ENCODE data around the gene LETM1. TPM values are rescaled to one million over a fixed set of nuclear protein-coding genes. Genes with fewer than 3 reads are reported as not detected.

The LETM1 gene
- total and polyA plus RNA-seq, 2 of the 13 experiments (the other 11 are each of a cell fraction or from before 2014, with no cell fraction given) = 9.7 to 41.6 TPM

DNA sequence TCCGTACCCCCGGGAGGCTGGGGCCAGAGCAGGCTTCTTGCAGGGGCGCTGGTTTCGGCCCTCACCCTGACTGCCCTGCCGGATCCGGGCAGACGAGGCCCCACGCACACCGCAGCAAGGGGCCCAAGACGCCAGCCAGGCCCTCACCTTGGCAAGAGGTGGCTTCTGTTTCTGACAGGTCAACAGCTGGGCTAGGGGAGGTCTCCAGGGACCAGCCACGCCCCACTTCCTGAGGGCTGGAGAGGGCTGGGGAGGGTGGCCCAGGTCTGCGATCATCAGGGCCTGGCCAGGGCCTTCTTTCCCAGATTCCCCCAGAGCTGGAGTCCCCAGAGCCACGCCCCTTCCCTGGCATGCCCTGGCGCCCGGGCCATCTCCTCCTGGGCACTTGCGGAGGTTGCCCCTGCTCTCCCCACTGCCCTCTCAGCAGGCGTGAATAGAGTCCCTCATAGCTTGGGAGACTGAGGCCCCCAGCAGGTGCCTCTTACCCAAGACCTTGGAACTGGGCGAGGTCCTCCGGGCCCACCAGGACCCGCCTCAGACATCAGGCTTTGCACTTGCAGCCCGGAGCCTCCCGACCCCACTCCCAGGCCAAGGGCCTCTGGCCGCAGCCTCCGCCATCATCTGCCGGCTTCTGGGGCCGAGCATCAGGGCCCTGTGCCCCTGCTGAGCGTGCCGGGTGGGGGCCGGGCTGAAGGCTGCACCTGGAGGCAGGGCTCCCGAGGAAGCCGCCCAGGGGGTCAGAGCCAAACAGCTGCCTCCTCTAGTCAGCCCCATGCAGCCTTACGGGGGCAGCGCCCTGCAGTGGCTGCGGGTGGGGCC is 69.2 kb downstream of the LETM1 start:
- 0 out of 2 replicates have a peak overlapping the region, but pooled peaks have one; percentile 32 for H3K9ac ChIP-seq (ENCODE audit: insufficient read depth, low read depth, low read length)
- peaks cover 7 to 16% of the 10 kb centered on the region in 2 experiments; a peak in 4 of 5 replicates for H3K27me3 ChIP-seq (ENCODE audit: control insufficient read depth in 1 of 2, insufficient read depth in 2 of 2, low read length in 2 of 2)
- H3K36me3 ChIP-seq (replicated peaks in 1 of 2; ENCODE audit: control insufficient read depth in 1 of 2, insufficient read depth in 2 of 2, low read length in 2 of 2) = no peaks in the 10 kb centered on the region
- WGBS (ENCODE audit: low lambda C conversion rate) = no CpG with 5 or more reads among the region's 34 CpGs
- no TSS peak for BruUV-seq (replicated peaks)
- H3K9me3 ChIP-seq (ENCODE audit: low read length) = no peaks in the 10 kb centered on the region
- CTCF ChIA-PET (ENCODE audit: low intra/inter-chr PET ratio, low total read pairs) = interaction anchor here (0.7 to 3.5 kb wide), 2 partner anchors 23 to 40 kb away, joined by 3 to 13 read pairs; no protein-coding TSS in a partner anchor
- POLR2A ChIA-PET = interaction anchor here (2.3 to 34.3 kb wide), 4 partner anchors 2 to 39 kb away, joined by 18 to 1258 read pairs (median 638); partner anchors contain the start of gene FGFR3
- peak overlapping the region in 1 of 3 experiments; percentile 62; a peak in 1 of 6 replicates for H3K4me3 ChIP-seq (replicated peaks in 1 of 3; ENCODE audit: insufficient read depth in 1 of 3, low read depth in 2 of 3, low read length in 3 of 3)
- no peak for FAIRE-seq
- H3K79me2 ChIP-seq (ENCODE audit: insufficient read depth, low read length) = no peaks in the 10 kb centered on the region
- no peaks in the 10 kb centered on the region for H4K20me1 ChIP-seq (ENCODE audit: insufficient read depth, low read length)
- intact Hi-C loops (cut with micrococcal nuclease; ENCODE audit: unreplicated experiment) (no loop called here), in situ Hi-C loops (cut with HindIII; ENCODE audit: extremely low pct_ligation_motif_present, low pct_unique_long_range_greater_than_20kb) (no loop called here)
- peak; percentile 8 for ATAC-seq
- DNase-seq (ENCODE audit: low spot score) = peak; percentile 36
- no peak overlapping the region for H2AFZ ChIP-seq (ENCODE audit: low read length)
- no peak overlapping the region for H3K27ac ChIP-seq (ENCODE audit: extremely low read length, insufficient read depth, low read length)
- peaks cover 98% of the 10 kb centered on the region for H3K4me1 ChIP-seq (ENCODE audit: insufficient read depth, low read length)
- peak overlapping the region; percentile 89 for H3K4me2 ChIP-seq (ENCODE audit: low read depth, low read length)
- TF ChIP-seq, protein P1, sequence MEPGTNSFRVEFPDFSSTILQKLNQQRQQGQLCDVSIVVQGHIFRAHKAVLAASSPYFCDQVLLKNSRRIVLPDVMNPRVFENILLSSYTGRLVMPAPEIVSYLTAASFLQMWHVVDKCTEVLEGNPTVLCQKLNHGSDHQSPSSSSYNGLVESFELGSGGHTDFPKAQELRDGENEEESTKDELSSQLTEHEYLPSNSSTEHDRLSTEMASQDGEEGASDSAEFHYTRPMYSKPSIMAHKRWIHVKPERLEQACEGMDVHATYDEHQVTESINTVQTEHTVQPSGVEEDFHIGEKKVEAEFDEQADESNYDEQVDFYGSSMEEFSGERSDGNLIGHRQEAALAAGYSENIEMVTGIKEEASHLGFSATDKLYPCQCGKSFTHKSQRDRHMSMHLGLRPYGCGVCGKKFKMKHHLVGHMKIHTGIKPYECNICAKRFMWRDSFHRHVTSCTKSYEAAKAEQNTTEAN (CRISPR knock-in tag; conservative IDR thresholded peaks at IDR 0.05) = no peak
- TF ChIP-seq ZNF224 (CRISPR knock-in tag; IDR thresholded peaks at IDR 0.05) (no peak), NR2F6 (IDR thresholded peaks at IDR 0.05) (no peak), NR2F6 (CRISPR knock-in tag; IDR thresholded peaks at IDR 0.05) (0 out of 2 replicates have a peak, but pooled peaks have one; percentile 21), BRD4 (CRISPR knock-in tag; IDR thresholded peaks at IDR 0.05) (0 out of 2 replicates have a peak, but pooled peaks have one; percentile 0), ZBTB2 (CRISPR knock-in tag; IDR thresholded peaks at IDR 0.05; ENCODE audit: low read depth) (no peak), HOXA3 (CRISPR knock-in tag; IDR thresholded peaks at IDR 0.05) (0 out of 2 replicates have a peak, but pooled peaks have one; percentile 8), PCBP2 (optimal IDR thresholded peaks at IDR 0.05; ENCODE audit: low read depth, low read length, poor library complexity, severe bottlenecking) (no peak), ZNF44 (CRISPR knock-in tag; IDR thresholded peaks at IDR 0.05) (no peak), ZNF512 (CRISPR knock-in tag; IDR thresholded peaks at IDR 0.05) (no peak), HNF1B (CRISPR knock-in tag; IDR thresholded peaks at IDR 0.05) (0 out of 2 replicates have a peak, but pooled peaks have one; percentile 26), MTA1 (CRISPR knock-in tag; IDR thresholded peaks at IDR 0.05; ENCODE audit: borderline replicate concordance) (no peak), YY1 (IDR thresholded peaks at IDR 0.05; ENCODE audit: insufficient read depth, insufficient replicate concordance, low read depth, low read length) (no peak), ESRRA (CRISPR knock-in tag; IDR thresholded peaks at IDR 0.05; ENCODE audit: low read depth) (no peak)
- TF ChIP-seq, protein P2, sequence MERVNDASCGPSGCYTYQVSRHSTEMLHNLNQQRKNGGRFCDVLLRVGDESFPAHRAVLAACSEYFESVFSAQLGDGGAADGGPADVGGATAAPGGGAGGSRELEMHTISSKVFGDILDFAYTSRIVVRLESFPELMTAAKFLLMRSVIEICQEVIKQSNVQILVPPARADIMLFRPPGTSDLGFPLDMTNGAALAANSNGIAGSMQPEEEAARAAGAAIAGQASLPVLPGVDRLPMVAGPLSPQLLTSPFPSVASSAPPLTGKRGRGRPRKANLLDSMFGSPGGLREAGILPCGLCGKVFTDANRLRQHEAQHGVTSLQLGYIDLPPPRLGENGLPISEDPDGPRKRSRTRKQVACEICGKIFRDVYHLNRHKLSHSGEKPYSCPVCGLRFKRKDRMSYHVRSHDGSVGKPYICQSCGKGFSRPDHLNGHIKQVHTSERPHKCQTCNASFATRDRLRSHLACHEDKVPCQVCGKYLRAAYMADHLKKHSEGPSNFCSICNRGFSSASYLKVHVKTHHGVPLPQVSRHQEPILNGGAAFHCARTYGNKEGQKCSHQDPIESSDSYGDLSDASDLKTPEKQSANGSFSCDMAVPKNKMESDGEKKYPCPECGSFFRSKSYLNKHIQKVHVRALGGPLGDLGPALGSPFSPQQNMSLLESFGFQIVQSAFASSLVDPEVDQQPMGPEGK (CRISPR knock-in tag; IDR thresholded peaks at IDR 0.05) = peak; percentile 43
